ENCODE measurements around the gene CHSY1.

Gene CHSY1

GRCh38 chr15:101136381-101137268 is 115.2 kb downstream of the CHSY1 start:
- TF ChIP-seq CTCF (IDR thresholded peaks at IDR 0.05; ENCODE audit: control insufficient read depth, extremely low read depth, insufficient read depth): no peak
- no peak overlapping the region for H3K4me3 ChIP-seq (ENCODE audit: low read depth, low read length)
- DNase-seq (ENCODE audit: low read depth): no peak

GRCh38 chr15:101135532-101136166 is 116.2 kb downstream of the CHSY1 start:
- no peak for TF ChIP-seq CTCF (IDR thresholded peaks at IDR 0.05; ENCODE audit: control insufficient read depth, extremely low read depth, insufficient read depth)
- H3K4me3 ChIP-seq (ENCODE audit: low read depth, low read length): no peak overlapping the region
- no peak for DNase-seq (ENCODE audit: low read depth)

GRCh38 chr15:101134780-101135179 is 117.1 kb downstream of the CHSY1 start:
- no peak overlapping the region for H3K4me3 ChIP-seq (ENCODE audit: low read depth, low read length)
- no peak for DNase-seq (ENCODE audit: low read depth)
- no peak for TF ChIP-seq CTCF (IDR thresholded peaks at IDR 0.05; ENCODE audit: control insufficient read depth, extremely low read depth, insufficient read depth)

- no peak for DNase-seq (ENCODE audit: low read depth)
- no peak for TF ChIP-seq CTCF (IDR thresholded peaks at IDR 0.05; ENCODE audit: control insufficient read depth, extremely low read depth, insufficient read depth)
- H3K4me3 ChIP-seq (ENCODE audit: low read depth, low read length): no peak overlapping the region
These were observed 118.0 kb downstream of the CHSY1 start for GRCh38 chr15:101133751-101134261.

- no peak for DNase-seq (ENCODE audit: low read depth)
- H3K4me3 ChIP-seq (ENCODE audit: low read depth, low read length): no peak overlapping the region
- TF ChIP-seq CTCF (IDR thresholded peaks at IDR 0.05; ENCODE audit: control insufficient read depth, extremely low read depth, insufficient read depth): no peak
These were observed 118.7 kb downstream of the CHSY1 start for GRCh38 chr15:101133181-101133460.

- no peak for DNase-seq (ENCODE audit: low read depth)
- no peak overlapping the region for H3K4me3 ChIP-seq (ENCODE audit: low read depth, low read length)
These were observed 119.3 kb downstream of the CHSY1 start for GRCh38 chr15:101132390-101133180.

More at GRCh38 chr15:101132390-101133180, 119.3 kb downstream of the CHSY1 start:
- TF ChIP-seq CTCF (IDR thresholded peaks at IDR 0.05; ENCODE audit: control insufficient read depth, extremely low read depth, insufficient read depth): no peak
